Activated CD4-positive, alpha-beta T cell treated with anti-CD3 and anti-CD28 coated beads, Interleukin-10, Interleukin-2, amounts not matched to agents 100 ng/mL and 50 ng/mL, durations not matched to agents 16 hours and 8 hours (primary cell): ENCODE data around the gene RNF150.

Source experiments
- DNase-seq: peaks from one replicate; pipeline ENCODE4 v3.0.0-alpha.2; 2020

RNF150 gene

GRCh38 chr4:141021397-141022110 lies 111.7 kb downstream of the RNF150 start:
- no peak for DNase-seq

DNA sequence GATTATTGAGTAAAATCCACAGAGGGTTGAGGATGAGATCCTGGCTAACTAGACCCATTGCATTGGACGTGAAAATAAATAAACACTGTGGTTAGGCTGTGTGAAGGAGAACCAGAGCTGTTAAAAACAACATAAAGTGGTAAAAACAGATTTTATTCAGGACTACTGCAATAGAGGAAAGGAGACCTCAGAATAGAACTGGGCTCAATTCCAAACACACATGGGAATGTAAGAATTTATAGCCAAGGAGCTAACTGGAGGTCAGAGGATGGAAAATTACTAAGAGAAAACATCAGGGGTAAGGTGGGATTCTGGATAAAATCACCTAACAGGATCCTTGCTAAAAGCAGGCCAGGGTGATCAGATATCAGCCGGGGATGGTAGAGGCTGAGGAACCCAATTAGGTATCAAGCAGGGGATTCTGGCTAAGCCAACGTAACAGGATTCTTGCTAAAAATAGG lies 112.4 kb downstream of the RNF150 start:
- DNase-seq, result no peak

GRCh38 chr4:141019768-141020167 lies 113.5 kb downstream of the RNF150 start:
- no peak for DNase-seq

DNA sequence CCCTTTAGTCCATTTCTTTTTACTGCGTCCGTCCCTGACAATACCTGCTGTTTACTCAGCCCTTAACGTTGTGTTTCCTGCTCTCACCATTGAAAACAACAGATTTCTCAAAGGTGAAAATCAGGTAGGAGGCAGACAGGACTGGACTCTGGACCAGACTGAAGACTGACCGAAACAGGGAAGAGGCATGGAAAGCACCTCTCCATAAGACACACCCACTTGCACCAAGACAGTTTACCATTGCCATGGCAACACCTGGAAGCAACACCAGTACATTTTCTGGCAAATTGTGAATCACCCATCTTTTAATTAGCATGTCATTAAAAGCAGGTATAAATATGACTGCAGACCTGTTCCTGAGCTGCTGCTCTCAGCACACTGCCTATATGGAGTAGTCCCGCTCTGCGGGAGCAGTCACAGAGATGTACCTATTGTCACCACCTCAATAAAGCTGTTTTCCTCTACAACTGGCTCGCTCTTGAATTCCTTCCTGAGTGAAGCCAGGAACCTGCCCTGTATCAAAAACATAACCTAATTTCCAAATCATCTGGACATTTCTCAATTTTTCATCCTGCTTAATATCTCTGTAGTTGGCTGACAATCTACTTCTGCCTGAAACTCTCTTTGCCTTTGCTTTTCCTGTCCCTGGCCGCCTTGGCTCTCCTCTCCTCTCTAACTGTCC lies 117.0 kb downstream of the RNF150 start:
- DNase-seq, result no peak

- no peak for DNase-seq
Measured at GRCh38 chr4:141013899-141014298, 119.4 kb downstream of the RNF150 start.

DNA sequence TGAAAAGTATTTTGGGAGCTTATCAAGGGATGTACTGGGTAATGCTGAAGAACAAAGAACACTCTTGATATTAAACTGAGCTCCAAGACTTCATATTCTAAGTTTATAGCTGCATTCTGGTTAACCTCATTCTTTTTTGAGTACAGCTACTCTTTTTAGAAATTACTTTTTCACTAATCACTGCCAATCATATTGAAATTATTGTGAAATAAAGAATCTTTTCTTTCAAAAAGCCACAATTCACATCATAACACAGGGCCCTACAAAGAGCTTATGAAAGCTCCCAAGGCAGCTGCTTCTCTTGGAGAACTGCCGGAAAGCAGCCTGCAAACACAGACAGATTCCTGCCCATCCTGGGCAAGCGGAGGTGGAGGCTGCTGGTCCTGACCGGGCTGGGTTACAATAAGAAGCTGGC lies 121.4 kb downstream of the RNF150 start:
- no peak for DNase-seq

GRCh38 chr4:141009931-141010330 lies 123.3 kb downstream of the RNF150 start:
- no peak for DNase-seq

DNA sequence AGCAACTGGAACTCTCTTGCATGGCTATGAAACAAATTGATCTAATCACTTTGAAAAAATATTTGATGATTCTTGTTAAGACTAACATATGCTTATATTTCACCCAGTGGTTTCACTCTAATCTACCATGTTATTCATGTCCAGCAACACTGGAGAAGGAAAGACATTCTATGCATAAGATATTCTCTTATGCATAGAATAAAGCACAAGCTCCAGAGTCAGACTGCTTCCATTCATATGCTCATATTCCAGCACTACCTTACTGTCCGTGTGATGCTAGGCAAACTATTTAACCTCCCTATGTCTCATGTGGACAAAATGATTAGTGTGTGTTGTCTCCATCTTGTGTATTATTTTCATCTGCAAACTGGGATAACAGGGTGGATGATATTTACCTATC lies 124.1 kb downstream of the RNF150 start:
- no peak for DNase-seq

GRCh38 chr4:141006242-141006802 lies 126.9 kb downstream of the RNF150 start:
- no peak for DNase-seq

- DNase-seq, result no peak
Measured at GRCh38 chr4:141004823-141005222, 128.4 kb downstream of the RNF150 start.

GRCh38 chr4:141003193-141003592 lies 130.1 kb downstream of the RNF150 start:
- no peak for DNase-seq

GRCh38 chr4:141002323-141002805 lies 130.9 kb downstream of the RNF150 start:
- no peak for DNase-seq

- DNase-seq, result no peak
Measured at GRCh38 chr4:140996766-140997165, 136.5 kb downstream of the RNF150 start.

GRCh38 chr4:140995058-140995457 lies 138.2 kb downstream of the RNF150 start:
- no peak for DNase-seq

GRCh38 chr4:140994015-140994414 lies 139.3 kb downstream of the RNF150 start:
- DNase-seq, result no peak

- no peak for DNase-seq
Measured at GRCh38 chr4:140993370-140993769, 139.9 kb downstream of the RNF150 start.

GRCh38 chr4:140989944-140990343 lies 143.3 kb downstream of the RNF150 start:
- no peak for DNase-seq

DNA sequence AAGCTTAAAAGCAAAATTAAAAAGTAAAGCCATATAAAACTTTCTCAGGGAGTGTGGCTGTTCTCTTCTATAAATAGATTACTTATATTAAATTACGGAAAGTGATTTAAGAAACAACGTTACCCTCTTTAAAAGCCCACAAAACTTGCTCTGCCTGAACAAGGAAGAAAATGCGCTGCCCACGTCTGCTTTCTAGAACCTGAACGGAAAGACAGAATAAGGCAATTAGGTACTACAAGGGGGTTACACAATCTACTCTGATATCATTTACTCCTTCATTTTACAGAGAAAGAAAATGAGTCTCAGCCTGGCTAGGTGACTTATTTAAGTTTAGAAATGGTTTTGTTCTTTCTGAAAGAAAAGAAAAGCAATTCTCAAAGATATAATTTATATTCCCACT lies 147.2 kb downstream of the RNF150 start:
- DNase-seq, result no peak

DNA sequence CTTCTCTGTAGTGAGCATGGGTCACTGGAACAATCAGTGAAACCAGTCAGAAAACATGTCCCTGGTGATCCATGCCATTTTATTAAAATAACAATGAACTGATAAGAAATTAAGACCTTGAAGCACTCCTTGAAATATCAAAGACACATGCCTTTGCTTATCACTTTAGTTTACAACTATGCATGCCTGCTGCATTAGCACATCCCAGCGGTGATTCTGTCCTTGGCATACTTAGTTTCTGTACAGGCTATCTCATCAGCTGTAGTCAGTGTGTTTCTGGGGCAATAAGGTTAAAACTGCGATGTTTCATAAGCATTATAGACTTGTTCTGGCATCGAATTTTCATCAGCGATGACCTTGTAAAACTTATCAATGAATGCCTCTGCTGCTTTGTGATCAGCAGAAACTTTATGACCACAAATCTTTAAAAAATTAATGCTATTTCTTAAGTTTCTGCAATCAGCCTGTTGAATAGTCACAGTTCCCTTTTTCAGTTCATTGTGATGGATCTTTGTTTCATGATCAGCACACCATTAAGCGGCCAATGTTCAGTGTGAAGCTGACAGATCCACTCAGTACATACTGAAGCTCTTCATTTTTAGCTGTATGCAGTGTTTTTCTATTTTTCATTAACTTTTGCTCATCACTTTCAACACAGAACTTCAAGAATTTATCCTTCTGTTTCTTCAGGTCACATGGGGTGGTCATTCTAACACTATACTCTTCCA lies 150.5 kb downstream of the RNF150 start:
- no peak for DNase-seq

DNA sequence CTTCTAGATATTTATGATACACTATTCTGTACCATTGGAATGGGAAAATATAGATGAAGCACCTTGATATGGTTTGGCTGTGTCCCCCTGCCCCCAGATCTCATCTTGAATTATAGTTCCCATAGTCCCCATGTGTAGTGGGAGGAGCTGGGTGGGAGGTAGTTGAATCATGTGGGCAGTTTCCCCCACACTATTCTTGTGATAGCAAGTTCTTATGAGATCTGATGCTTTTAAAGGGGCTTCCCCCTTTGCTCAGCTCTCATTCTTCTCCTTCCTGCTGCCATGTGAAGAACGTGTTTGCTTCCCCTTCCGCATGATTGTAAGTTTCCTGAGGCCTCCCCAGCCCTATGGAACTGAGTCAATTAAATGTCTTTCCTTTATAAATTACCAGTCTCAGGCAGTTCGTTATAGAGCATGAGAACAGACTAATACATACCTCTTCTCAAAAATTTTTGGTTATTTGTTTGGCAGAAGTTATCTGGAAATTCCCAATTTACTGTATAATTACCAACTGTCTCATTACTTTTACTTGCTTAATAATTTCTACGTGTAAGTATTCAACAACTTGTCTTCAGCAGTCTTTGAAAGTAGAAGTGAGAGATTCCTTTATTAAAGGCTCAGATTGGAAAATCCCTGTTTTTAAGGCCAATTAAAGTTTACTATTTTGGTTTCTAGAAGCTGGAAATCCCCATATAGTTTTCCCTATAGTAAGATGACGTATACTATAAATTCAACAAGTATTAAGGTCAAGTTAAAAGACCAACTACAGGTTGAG lies 152.7 kb downstream of the RNF150 start:
- no peak for DNase-seq

DNA sequence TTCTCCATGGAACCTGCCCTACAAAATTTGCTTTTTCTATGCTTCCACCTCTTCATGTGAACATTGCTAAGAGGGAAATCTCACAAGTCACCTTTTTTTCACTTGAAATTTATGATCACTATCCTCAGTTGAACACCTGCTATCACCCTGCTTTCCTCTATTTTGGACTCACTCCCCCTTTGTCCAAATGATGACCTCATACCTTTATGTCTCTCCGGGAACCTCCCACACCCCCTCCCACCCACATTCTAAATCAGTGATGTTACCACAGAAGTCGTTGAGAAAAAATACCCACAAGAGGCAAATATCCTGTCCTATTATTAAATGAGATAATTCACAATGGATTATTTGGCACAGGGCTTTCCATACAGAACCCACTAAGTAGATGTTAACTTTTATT lies 156.5 kb downstream of the RNF150 start:
- no peak for DNase-seq

GRCh38 chr4:140971077-140971792 lies 162.0 kb downstream of the RNF150 start:
- DNase-seq, result no peak
